IPS-18a (cell line): ENCODE measurements around the gene SERPINB10.

Experiments used
- H3K27ac ChIP-seq: one replicate; pipeline ENCODE4 v1.5.1; 2013; ENCODE audit warnings: low read length
- H3K27me3 ChIP-seq: one replicate; pipeline ENCODE4 v1.6.1; 2013; ENCODE audit warnings: mild to moderate bottlenecking, low read length; ENCODE audit not compliant: control insufficient read depth, insufficient read depth
- H3K36me3 ChIP-seq: one replicate; pipeline ENCODE4 v1.6.1; 2013; ENCODE audit warnings: low read depth, low read length; ENCODE audit not compliant: control insufficient read depth
- H3K4me1 ChIP-seq: one replicate; pipeline ENCODE4 v1.6.1; 2013; ENCODE audit warnings: low read depth, low read length; ENCODE audit not compliant: control insufficient read depth
- H3K4me3 ChIP-seq: one replicate; pipeline ENCODE4 v1.5.1; 2013; ENCODE audit warnings: low read length
- H3K9ac ChIP-seq: one replicate; pipeline ENCODE4 v1.6.1; 2013; ENCODE audit warnings: mild to moderate bottlenecking, low read length, moderate library complexity
- H3K9me3 ChIP-seq: one replicate; pipeline ENCODE4 v1.6.1; 2013; ENCODE audit warnings: low read depth, low read length; ENCODE audit not compliant: control insufficient read depth

Gene SERPINB10

GRCh38 chr18:63878925-63879324, 28.8 kb upstream of the SERPINB10 start:
- Histone ChIP-seq H3K9ac (no peak overlapping the region), H3K27ac (no peak overlapping the region), H3K4me3 (no peak overlapping the region), H3K36me3 (no peaks in the 10 kb centered on the region), H3K27me3 (no peaks in the 10 kb centered on the region), H3K9me3 (no peaks in the 10 kb centered on the region), H3K4me1 (no peaks in the 10 kb centered on the region)

- H3K27ac ChIP-seq, result no peak overlapping the region
- no peak overlapping the region for H3K4me3 ChIP-seq
- no peak overlapping the region for H3K9ac ChIP-seq
- H3K9me3 ChIP-seq, result no peaks in the 10 kb centered on the region
- no peaks in the 10 kb centered on the region for H3K27me3 ChIP-seq
- H3K4me1 ChIP-seq, result no peaks in the 10 kb centered on the region
- H3K36me3 ChIP-seq, result no peaks in the 10 kb centered on the region
Observed at GRCh38 chr18:63879709-63880108, 28.0 kb upstream of the SERPINB10 start.

- Histone ChIP-seq H3K9ac (no peak overlapping the region), H3K27me3 (no peaks in the 10 kb centered on the region), H3K4me3 (no peak overlapping the region), H3K36me3 (no peaks in the 10 kb centered on the region), H3K9me3 (no peaks in the 10 kb centered on the region), H3K4me1 (no peaks in the 10 kb centered on the region), H3K27ac (no peak overlapping the region)
Observed at GRCh38 chr18:63881851-63882250, 25.9 kb upstream of the SERPINB10 start.

GRCh38 chr18:63882333-63883141, 25.2 kb upstream of the SERPINB10 start:
- H3K27ac ChIP-seq, result no peak overlapping the region
- no peak overlapping the region for H3K4me3 ChIP-seq
- no peaks in the 10 kb centered on the region for H3K27me3 ChIP-seq
- H3K9ac ChIP-seq, result no peak overlapping the region
- no peaks in the 10 kb centered on the region for H3K9me3 ChIP-seq
- H3K4me1 ChIP-seq, result no peaks in the 10 kb centered on the region
- no peaks in the 10 kb centered on the region for H3K36me3 ChIP-seq

- Histone ChIP-seq H3K27ac (no peak overlapping the region), H3K27me3 (no peaks in the 10 kb centered on the region), H3K4me3 (no peak overlapping the region), H3K36me3 (no peaks in the 10 kb centered on the region), H3K9ac (no peak overlapping the region), H3K9me3 (no peaks in the 10 kb centered on the region), H3K4me1 (no peaks in the 10 kb centered on the region)
Observed at GRCh38 chr18:63883617-63884016, 24.1 kb upstream of the SERPINB10 start.

- H3K36me3 ChIP-seq, result no peaks in the 10 kb centered on the region
- no peak within 1 kb of the TSS for H3K4me3 ChIP-seq
- H3K27me3 ChIP-seq, result no peaks in the 10 kb centered on the region
- H3K27ac ChIP-seq, result no peak within 1 kb of the TSS
- H3K9ac ChIP-seq, result no peak within 1 kb of the TSS
- no peaks in the 10 kb centered on the region for H3K9me3 ChIP-seq
- no peaks in the 10 kb centered on the region for H3K4me1 ChIP-seq
Observed at GRCh38 chr18:63887424-63887823, 20.3 kb upstream of the SERPINB10 start, which contains the start of gene SERPINB2. Gene SERPINB2 (plus strand): TSS chr18:63887705. CDS start chr18:63891445, 3,740 bp downstream.

- Histone ChIP-seq H3K4me1 (no peaks in the 10 kb centered on the region), H3K27ac (no peak overlapping the region), H3K36me3 (no peaks in the 10 kb centered on the region), H3K4me3 (no peak overlapping the region), H3K27me3 (no peaks in the 10 kb centered on the region), H3K9ac (no peak overlapping the region), H3K9me3 (no peaks in the 10 kb centered on the region)
Observed at GRCh38 chr18:63888470-63889190, 19.1 kb upstream of the SERPINB10 start.

- H3K36me3 ChIP-seq, result no peaks in the 10 kb centered on the region
- H3K27me3 ChIP-seq, result no peaks in the 10 kb centered on the region
- no peak overlapping the region for H3K27ac ChIP-seq
- H3K4me3 ChIP-seq, result no peak overlapping the region
- no peaks in the 10 kb centered on the region for H3K4me1 ChIP-seq
- no peak overlapping the region for H3K9ac ChIP-seq
- no peaks in the 10 kb centered on the region for H3K9me3 ChIP-seq
Observed at GRCh38 chr18:63889626-63890025, 18.1 kb upstream of the SERPINB10 start.

- Histone ChIP-seq H3K36me3 (no peaks in the 10 kb centered on the region), H3K27me3 (no peaks in the 10 kb centered on the region), H3K4me3 (no peak overlapping the region), H3K4me1 (no peaks in the 10 kb centered on the region), H3K27ac (no peak overlapping the region), H3K9me3 (no peaks in the 10 kb centered on the region), H3K9ac (no peak overlapping the region)
Observed at GRCh38 chr18:63890237-63890949, 17.4 kb upstream of the SERPINB10 start.

- H3K27me3 ChIP-seq, result no peaks in the 10 kb centered on the region
- no peaks in the 10 kb centered on the region for H3K36me3 ChIP-seq
- H3K4me1 ChIP-seq, result no peaks in the 10 kb centered on the region
- H3K9ac ChIP-seq, result no peak overlapping the region
- no peak overlapping the region for H3K4me3 ChIP-seq
- H3K9me3 ChIP-seq, result no peaks in the 10 kb centered on the region
- no peak overlapping the region for H3K27ac ChIP-seq
Observed at GRCh38 chr18:63890950-63891304, 16.8 kb upstream of the SERPINB10 start.

- Histone ChIP-seq H3K9me3 (no peaks in the 10 kb centered on the region), H3K4me3 (no peak overlapping the region), H3K36me3 (no peaks in the 10 kb centered on the region), H3K27me3 (no peaks in the 10 kb centered on the region), H3K4me1 (no peaks in the 10 kb centered on the region), H3K27ac (no peak overlapping the region), H3K9ac (no peak overlapping the region)
Observed at GRCh38 chr18:63892566-63892965, 15.2 kb upstream of the SERPINB10 start.
